Kidney (tissue), 14 donors: Measurements from ENCODE around the gene TMEM217. TPM values are rescaled to one million over a fixed set of nuclear protein-coding genes. Genes with fewer than 3 reads are reported as not detected.

Source experiments
- DNase-seq, 5 donors: peaks; one replicate each; pipeline ENCODE4 v3.0.0-alpha.2; 2013 to 2020
- FAIRE-seq: peaks from 2 replicates; lab custom pipeline; 2012; peaks lifted over from hg19 to GRCh38; lab: Jason Lieb, UNC
- H3K27ac ChIP-seq, 2 donors: one replicate each; pipeline ENCODE4 v1.7.0; 2013; ENCODE audit warnings: low read depth in 2 of 2, low read length in 2 of 2, inconsistent platforms in 1 of 2
- H3K27me3 ChIP-seq: one replicate; pipeline ENCODE4 v1.7.1; 2013; ENCODE audit warnings: low read length, inconsistent platforms; ENCODE audit not compliant: control insufficient read depth, insufficient read depth
- H3K36me3 ChIP-seq, 3 donors: one replicate each; pipeline versions ENCODE4 v1.7.0 to v1.7.1; 2013; ENCODE audit warnings: low read length in 3 of 3, control low read depth in 1 of 3, inconsistent platforms in 1 of 3; ENCODE audit not compliant: insufficient read depth in 3 of 3, control insufficient read depth in 2 of 3
- H3K4me1 ChIP-seq, 3 donors: one replicate each; pipeline versions ENCODE4 v1.7.0 to v1.7.1; 2013; ENCODE audit warnings: low read length in 3 of 3, inconsistent platforms in 1 of 3, low read depth in 1 of 3; ENCODE audit not compliant: control insufficient read depth in 2 of 3, insufficient read depth in 2 of 3
- H3K4me3 ChIP-seq, 3 donors: one replicate each; pipeline versions ENCODE4 v1.7.0 to v1.8.1; 2013; ENCODE audit warnings: low read length in 3 of 3, control low read depth in 1 of 3, inconsistent platforms in 1 of 3
- H3K9ac ChIP-seq, 3 donors: one replicate each; pipeline versions ENCODE4 v1.7.0 to v1.7.1; 2013; ENCODE audit warnings: low read length in 3 of 3, control low read depth in 1 of 3, inconsistent platforms in 1 of 3
- H3K9me3 ChIP-seq, 3 donors: one replicate each; pipeline versions ENCODE4 v1.7.0 to v1.7.1; 2013; ENCODE audit warnings: low read length in 3 of 3, control low read depth in 1 of 3, inconsistent platforms in 1 of 3; ENCODE audit not compliant: control insufficient read depth in 2 of 3, insufficient read depth in 1 of 3
- intact Hi-C: fragments of 100-400 bp; cut with DNase I; formaldehyde crosslinking; loops from one replicate; pipeline ENCODE4 v1.11.1; 2022
- polyA plus RNA-seq: library from polyadenylated mRNA; stranded (reverse); fragments of 350-450 nt; fragmentation: Illumina TruSeq; extraction: RNeasy Lipid Tissue Mini Kit (QIAGEN cat#74804); gene quantifications from one replicate; pipeline ENCODE4 v1.2.3, GENCODE V29; 2014; ENCODE audit warnings: low read depth, low replicate concordance; ENCODE audit not compliant: insufficient read depth
- total RNA-seq: library from RNA; stranded (reverse); fragmentation: NEBNext Ultra II Directional; extraction: Animal tissue kit (Norgen Biotek cat#: 25700); gene quantifications from one replicate; pipeline ENCODE4 v1.2.1, GENCODE V29; 2021
- TF ChIP-seq, protein P1 (sequence below): IDR thresholded peaks from 3 replicates; pipeline ENCODE4 v1.5.1; 2012; ENCODE audit warnings: mild to moderate bottlenecking, moderate library complexity, borderline replicate concordance; ENCODE audit not compliant: insufficient read depth; ENCODE audit errors: extremely low read depth
- donor health status: control.
- donor health status: control.
- donor health status: control.
- donor health status: control.
- donor health status: control.
- donor health status: DM: yes; HTN: yes; CAD: no.
- donor health status: Normal renal cell carcinoma (clear cell type).

TMEM217 gene
- total and polyA plus RNA-seq, 2 donors from 2014 or later: 0.67 to 0.72 TPM

GRCh38 chr6:37222992-37223391 is 35.0 kb downstream of the TMEM217 start:
- Histone ChIP-seq H3K4me1 (peaks cover 0 to 10% (median 4%) of the 10 kb centered on the region in 3 donors), H3K36me3 (no peaks in the 10 kb centered on the region), H3K4me3 (peak overlapping the region in 2 of 3 donors; percentile 68 to 71), H3K27ac (no peak overlapping the region), H3K9me3 (no peaks in the 10 kb centered on the region), H3K9ac (peak overlapping the region in 1 of 3 donors; percentile 40), H3K27me3 (no peaks in the 10 kb centered on the region)
- no peak for FAIRE-seq
- intact Hi-C loops: no loop called here
- DNase-seq: no peak
- TF ChIP-seq, protein P1, sequence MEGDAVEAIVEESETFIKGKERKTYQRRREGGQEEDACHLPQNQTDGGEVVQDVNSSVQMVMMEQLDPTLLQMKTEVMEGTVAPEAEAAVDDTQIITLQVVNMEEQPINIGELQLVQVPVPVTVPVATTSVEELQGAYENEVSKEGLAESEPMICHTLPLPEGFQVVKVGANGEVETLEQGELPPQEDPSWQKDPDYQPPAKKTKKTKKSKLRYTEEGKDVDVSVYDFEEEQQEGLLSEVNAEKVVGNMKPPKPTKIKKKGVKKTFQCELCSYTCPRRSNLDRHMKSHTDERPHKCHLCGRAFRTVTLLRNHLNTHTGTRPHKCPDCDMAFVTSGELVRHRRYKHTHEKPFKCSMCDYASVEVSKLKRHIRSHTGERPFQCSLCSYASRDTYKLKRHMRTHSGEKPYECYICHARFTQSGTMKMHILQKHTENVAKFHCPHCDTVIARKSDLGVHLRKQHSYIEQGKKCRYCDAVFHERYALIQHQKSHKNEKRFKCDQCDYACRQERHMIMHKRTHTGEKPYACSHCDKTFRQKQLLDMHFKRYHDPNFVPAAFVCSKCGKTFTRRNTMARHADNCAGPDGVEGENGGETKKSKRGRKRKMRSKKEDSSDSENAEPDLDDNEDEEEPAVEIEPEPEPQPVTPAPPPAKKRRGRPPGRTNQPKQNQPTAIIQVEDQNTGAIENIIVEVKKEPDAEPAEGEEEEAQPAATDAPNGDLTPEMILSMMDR: no peak

DNA sequence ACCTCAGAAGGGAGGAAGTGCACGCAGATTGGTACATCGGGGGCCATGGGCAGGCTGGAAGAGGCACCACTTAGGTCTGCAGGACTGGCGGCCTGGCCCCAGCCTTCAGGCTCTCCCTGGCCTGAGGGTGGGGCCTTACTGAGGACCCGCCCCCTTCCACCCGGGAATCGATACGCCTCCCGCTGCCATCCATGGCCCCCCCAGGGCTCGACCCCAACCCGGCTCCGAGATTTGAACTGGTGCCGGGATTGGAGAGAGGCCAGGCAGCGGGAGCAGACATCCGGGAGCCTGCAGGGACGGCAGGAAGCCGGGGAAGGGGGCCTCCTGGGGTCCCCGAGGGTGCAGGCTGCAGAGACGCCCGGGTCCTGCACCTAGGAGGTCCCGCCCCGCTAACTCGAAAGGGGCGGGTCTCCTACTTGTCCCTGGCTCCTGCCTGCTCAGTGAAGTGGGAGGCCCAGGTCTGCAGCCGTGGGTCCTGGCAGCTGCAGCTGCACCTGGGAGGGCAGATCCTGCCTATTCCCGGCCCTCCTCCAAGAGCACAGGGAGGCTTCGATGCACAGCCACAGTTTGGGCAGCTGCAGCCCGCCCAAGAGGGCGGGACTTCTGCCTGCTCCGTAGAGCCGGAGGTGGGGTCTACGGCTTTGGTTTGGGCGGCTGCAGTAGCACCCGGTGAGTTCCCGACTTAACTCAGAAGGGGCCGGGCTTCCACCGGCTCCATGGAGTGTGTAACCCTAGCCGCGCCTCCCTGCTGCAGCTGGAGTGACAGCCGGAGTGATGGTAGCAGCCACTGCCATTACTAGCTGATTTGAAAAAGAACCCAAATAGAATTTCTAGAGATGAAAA is 35.6 kb downstream of the TMEM217 start:
- Histone ChIP-seq H3K9ac (peak overlapping the region; percentile 16 to 59 (median 47)), H3K36me3 (no peaks in the 10 kb centered on the region), H3K27ac (no peak overlapping the region), H3K4me1 (peaks cover 0 to 10% (median 4%) of the 10 kb centered on the region in 3 donors), H3K27me3 (no peaks in the 10 kb centered on the region), H3K4me3 (peak overlapping the region; percentile 65 to 71 (median 68)), H3K9me3 (no peaks in the 10 kb centered on the region)
- DNase-seq (peak; percentile 93 to 96 (median 95)), FAIRE-seq (no peak)
- TF ChIP-seq, protein P1: no peak
- intact Hi-C loops: no loop called here

DNA sequence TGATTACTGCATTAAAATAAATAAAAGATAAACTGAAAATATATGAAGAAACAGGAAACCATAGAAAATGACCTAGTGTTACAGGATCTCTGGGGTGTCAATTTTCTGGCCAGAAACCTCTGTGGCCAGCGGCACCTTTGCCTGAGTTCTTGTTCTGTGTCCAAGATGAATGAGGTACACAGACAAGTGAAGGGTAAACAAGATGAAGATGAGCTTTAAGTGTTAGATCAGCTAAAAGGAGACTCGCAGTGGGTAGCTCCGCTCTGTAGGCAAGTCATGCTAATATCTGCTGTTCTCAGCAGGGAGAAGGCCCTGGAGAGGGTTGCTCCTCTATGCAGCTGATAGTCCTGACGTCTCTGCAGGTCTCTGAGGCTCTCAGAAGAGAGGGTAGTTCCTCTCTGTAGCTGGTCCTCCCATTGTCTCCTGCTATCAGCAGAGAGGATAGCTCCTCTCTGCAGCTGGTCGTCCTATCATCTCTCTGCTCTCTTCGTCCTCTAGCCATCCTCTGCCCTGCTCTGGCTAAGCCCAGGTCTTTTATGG is 36.3 kb downstream of the TMEM217 start:
- DNase-seq: no peak
- Histone ChIP-seq H3K27me3 (no peaks in the 10 kb centered on the region), H3K27ac (no peak overlapping the region), H3K36me3 (no peaks in the 10 kb centered on the region), H3K9me3 (no peaks in the 10 kb centered on the region), H3K9ac (peak overlapping the region in 2 of 3 donors; percentile 47 to 59), H3K4me1 (peaks cover 0 to 10% (median 4%) of the 10 kb centered on the region in 3 donors), H3K4me3 (peak overlapping the region; percentile 51 to 71 (median 68))
- TF ChIP-seq, protein P1: no peak
- intact Hi-C loops: no loop called here
- no peak for FAIRE-seq
